Omental fat pad (tissue), 4 donors: Measurements from ENCODE around the gene JCAD. TPM values are rescaled to one million over a fixed set of nuclear protein-coding genes. Genes with fewer than 3 reads are reported as not detected.

Source experiments
- ATAC-seq: fragments of 150-250 bp; one replicate; pipeline ENCODE4 v1.9.1; 2016; ENCODE audit warnings: mild to moderate bottlenecking, moderate library complexity; ENCODE audit not compliant: low FRiP score
- DNase-seq: peaks from one replicate; pipeline ENCODE4 v3.0.0-alpha.2; 2019; ENCODE audit warnings: low spot score
- CTCF ChIP-seq, 3 donors: fragments of 450-650 bp; IDR thresholded peaks; one replicate each; pipeline ENCODE4 v1.5.1; 2016 to 2017; ENCODE audit warnings: antibody characterized with exemption in 3 of 3, mild to moderate bottlenecking in 3 of 3, moderate library complexity in 2 of 3
- total RNA-seq, 4 donors: library from RNA; depleted of rRNA; stranded (reverse); fragments of >200 nt; gene quantifications; one replicate each; pipeline ENCODE4 v1.1.0, GENCODE V29; 2016

The JCAD gene
- total RNA-seq, 4 donors from 2014 or later, result 14.6 to 71.4 (median 19.7) TPM

- no peak for TF ChIP-seq CTCF (IDR thresholded peaks at IDR 0.05)
- ATAC-seq (no peak), DNase-seq (no peak)
Measured at GRCh38 chr10:29968585-29968984, 90.8 kb downstream of the JCAD start.

GRCh38 chr10:29966269-29966668 lies 93.1 kb downstream of the JCAD start:
- TF ChIP-seq CTCF (IDR thresholded peaks at IDR 0.05), result no peak
- ATAC-seq (no peak), DNase-seq (no peak)
